Tibial nerve (tissue), 4 donors: ENCODE measurements around the gene DCDC2C.

Experiments used
- EP300 ChIP-seq, 2 donors: sonication (generic); formaldehyde crosslinking; IDR thresholded peaks; one replicate each; pipeline ENCODE4 v1.6.1; 2017; ENCODE audit warnings: antibody characterized with exemption in 2 of 2, mild to moderate bottlenecking in 1 of 2
- POLR2A ChIP-seq, 2 donors: fragments of 450-650 bp; IDR thresholded peaks; one replicate each; pipeline ENCODE4 v1.6.1; 2017; ENCODE audit warnings: antibody characterized with exemption in 2 of 2, mild to moderate bottlenecking in 2 of 2, moderate library complexity in 2 of 2
- TF ChIP-seq, protein P1 (sequence below), 5 experiments: fragments of 200-600 bp in 3 of 5; fragments of 450-650 bp in 2 of 5; sonication (generic) in 3 of 5; IDR thresholded peaks; one replicate each; pipeline ENCODE4 v1.5.1; 2016 to 2019; ENCODE audit warnings: antibody characterized with exemption in 5 of 5, mild to moderate bottlenecking in 3 of 5, moderate library complexity in 2 of 5

DNA sequence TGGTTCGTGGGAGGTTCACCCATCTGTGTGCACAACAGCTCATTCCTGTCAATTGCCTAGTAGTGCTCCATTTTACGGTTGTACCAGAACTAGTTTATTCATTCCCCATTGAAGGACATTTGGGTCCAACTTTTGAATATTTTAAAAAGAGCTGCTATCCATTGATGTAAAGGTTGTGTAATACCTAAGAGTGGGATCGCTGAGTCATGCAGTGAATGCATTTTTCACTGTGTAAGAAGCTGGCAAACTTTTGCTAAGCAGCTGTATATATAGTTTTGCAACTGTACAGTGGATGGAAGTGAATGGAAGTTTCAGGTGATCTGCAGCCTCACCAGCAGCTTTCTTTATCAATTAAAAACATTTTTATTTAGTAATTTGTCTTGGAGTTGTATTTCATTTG, 104.5 kb downstream of the DCDC2C start:
- TF ChIP-seq, protein P1, sequence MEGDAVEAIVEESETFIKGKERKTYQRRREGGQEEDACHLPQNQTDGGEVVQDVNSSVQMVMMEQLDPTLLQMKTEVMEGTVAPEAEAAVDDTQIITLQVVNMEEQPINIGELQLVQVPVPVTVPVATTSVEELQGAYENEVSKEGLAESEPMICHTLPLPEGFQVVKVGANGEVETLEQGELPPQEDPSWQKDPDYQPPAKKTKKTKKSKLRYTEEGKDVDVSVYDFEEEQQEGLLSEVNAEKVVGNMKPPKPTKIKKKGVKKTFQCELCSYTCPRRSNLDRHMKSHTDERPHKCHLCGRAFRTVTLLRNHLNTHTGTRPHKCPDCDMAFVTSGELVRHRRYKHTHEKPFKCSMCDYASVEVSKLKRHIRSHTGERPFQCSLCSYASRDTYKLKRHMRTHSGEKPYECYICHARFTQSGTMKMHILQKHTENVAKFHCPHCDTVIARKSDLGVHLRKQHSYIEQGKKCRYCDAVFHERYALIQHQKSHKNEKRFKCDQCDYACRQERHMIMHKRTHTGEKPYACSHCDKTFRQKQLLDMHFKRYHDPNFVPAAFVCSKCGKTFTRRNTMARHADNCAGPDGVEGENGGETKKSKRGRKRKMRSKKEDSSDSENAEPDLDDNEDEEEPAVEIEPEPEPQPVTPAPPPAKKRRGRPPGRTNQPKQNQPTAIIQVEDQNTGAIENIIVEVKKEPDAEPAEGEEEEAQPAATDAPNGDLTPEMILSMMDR (IDR thresholded peaks at IDR 0.05), result no peak
- TF ChIP-seq POLR2A (IDR thresholded peaks at IDR 0.05) (no peak), EP300 (IDR thresholded peaks at IDR 0.05) (no peak)
